Measurements from ENCODE around the gene KCNK10.

KCNK10 gene

GRCh38 chr14:88300817-88301216 is 22.3 kb downstream of the KCNK10 start:
- H3K36me3 Mint-ChIP-seq: no peaks in the 10 kb centered on the region
- H3K4me3 Mint-ChIP-seq: no peak overlapping the region
- H3K4me1 Mint-ChIP-seq: peaks cover 6% of the 10 kb centered on the region
- H3K27ac Mint-ChIP-seq: no peak overlapping the region
- DNase-seq (ENCODE audit: low spot score in 2 of 2) (no peak), ATAC-seq (no peak)
- no peaks in the 10 kb centered on the region for H3K9me3 Mint-ChIP-seq

- Mint-ChIP-seq H3K9me3 (no peaks in the 10 kb centered on the region), H3K36me3 (no peaks in the 10 kb centered on the region), H3K27ac (no peak overlapping the region), H3K4me3 (no peak overlapping the region), H3K4me1 (peaks cover 6% of the 10 kb centered on the region)
- DNase-seq (ENCODE audit: low spot score in 2 of 2) (no peak), ATAC-seq (no peak)
These were observed 23.1 kb downstream of the KCNK10 start for GRCh38 chr14:88299865-88300530.

- H3K27ac Mint-ChIP-seq: no peak overlapping the region
- DNase-seq (ENCODE audit: low spot score in 2 of 2): no peak
- no peak for ATAC-seq
These were observed 25.8 kb downstream of the KCNK10 start for GRCh38 chr14:88297306-88297705.

GRCh38 chr14:88296351-88296750 is 26.7 kb downstream of the KCNK10 start:
- no peak for ATAC-seq
- no peak overlapping the region for H3K27ac Mint-ChIP-seq
- no peak overlapping the region for H3K4me3 Mint-ChIP-seq
- no peaks in the 10 kb centered on the region for H3K9me3 Mint-ChIP-seq
- no peaks in the 10 kb centered on the region for H3K36me3 Mint-ChIP-seq
- no peak for DNase-seq (ENCODE audit: low spot score in 2 of 2)
- H3K4me1 Mint-ChIP-seq: peaks cover 6% of the 10 kb centered on the region

More at GRCh38 chr14:88297306-88297705, 25.8 kb downstream of the KCNK10 start:
- H3K4me1 Mint-ChIP-seq: peaks cover 6% of the 10 kb centered on the region
- H3K9me3 Mint-ChIP-seq: no peaks in the 10 kb centered on the region
- no peak overlapping the region for H3K4me3 Mint-ChIP-seq
- no peaks in the 10 kb centered on the region for H3K36me3 Mint-ChIP-seq

GRCh38 chr14:88289996-88290395 is 33.1 kb downstream of the KCNK10 start:
- no peaks in the 10 kb centered on the region for H3K4me1 Mint-ChIP-seq
- no peak for ATAC-seq
- H3K9me3 Mint-ChIP-seq: no peaks in the 10 kb centered on the region
- H3K27ac Mint-ChIP-seq: no peak overlapping the region
- H3K36me3 Mint-ChIP-seq: no peaks in the 10 kb centered on the region
- DNase-seq (ENCODE audit: low spot score in 2 of 2): no peak
- H3K4me3 Mint-ChIP-seq: no peak overlapping the region

- no peak overlapping the region for H3K4me3 Mint-ChIP-seq
- H3K27ac Mint-ChIP-seq: no peak overlapping the region
These were observed 33.8 kb downstream of the KCNK10 start for GRCh38 chr14:88289234-88289633.

GRCh38 chr14:88286309-88286708 is 36.8 kb downstream of the KCNK10 start:
- no peak for DNase-seq (ENCODE audit: low spot score in 2 of 2)
- Mint-ChIP-seq H3K36me3 (no peaks in the 10 kb centered on the region), H3K4me3 (no peak overlapping the region)

More at GRCh38 chr14:88289234-88289633, 33.8 kb downstream of the KCNK10 start:
- Mint-ChIP-seq H3K36me3 (no peaks in the 10 kb centered on the region), H3K4me1 (no peaks in the 10 kb centered on the region), H3K9me3 (no peaks in the 10 kb centered on the region)
- DNase-seq (ENCODE audit: low spot score in 2 of 2) (no peak), ATAC-seq (no peak)

GRCh38 chr14:88281447-88281846 is 41.6 kb downstream of the KCNK10 start:
- no peaks in the 10 kb centered on the region for H3K4me1 Mint-ChIP-seq
- no peak overlapping the region for H3K4me3 Mint-ChIP-seq
- H3K36me3 Mint-ChIP-seq: no peaks in the 10 kb centered on the region
- no peaks in the 10 kb centered on the region for H3K9me3 Mint-ChIP-seq
- H3K27ac Mint-ChIP-seq: no peak overlapping the region
- ATAC-seq (no peak), DNase-seq (ENCODE audit: low spot score in 2 of 2) (no peak)

More at GRCh38 chr14:88286309-88286708, 36.8 kb downstream of the KCNK10 start:
- no peak overlapping the region for H3K27ac Mint-ChIP-seq
- no peak for ATAC-seq
- no peaks in the 10 kb centered on the region for H3K9me3 Mint-ChIP-seq
- no peaks in the 10 kb centered on the region for H3K4me1 Mint-ChIP-seq

GRCh38 chr14:88276923-88277596 is 46.0 kb downstream of the KCNK10 start:
- no peaks in the 10 kb centered on the region for H3K4me1 Mint-ChIP-seq
- H3K27ac Mint-ChIP-seq: no peak overlapping the region
- no peaks in the 10 kb centered on the region for H3K9me3 Mint-ChIP-seq
- H3K4me3 Mint-ChIP-seq: no peak overlapping the region
- DNase-seq (ENCODE audit: low spot score in 2 of 2) (no peak), ATAC-seq (no peak)
- no peaks in the 10 kb centered on the region for H3K36me3 Mint-ChIP-seq

- Mint-ChIP-seq H3K4me3 (no peak overlapping the region), H3K27ac (no peak overlapping the region), H3K9me3 (no peaks in the 10 kb centered on the region), H3K36me3 (no peaks in the 10 kb centered on the region), H3K4me1 (no peaks in the 10 kb centered on the region)
- no peak for DNase-seq (ENCODE audit: low spot score in 2 of 2)
- ATAC-seq: no peak
These were observed 50.4 kb downstream of the KCNK10 start for GRCh38 chr14:88272390-88273269.

GRCh38 chr14:88271205-88271604 is 51.9 kb downstream of the KCNK10 start:
- DNase-seq (ENCODE audit: low spot score in 2 of 2) (no peak), ATAC-seq (no peak)
- no peaks in the 10 kb centered on the region for H3K36me3 Mint-ChIP-seq
- no peaks in the 10 kb centered on the region for H3K4me1 Mint-ChIP-seq
- no peak overlapping the region for H3K27ac Mint-ChIP-seq
- H3K4me3 Mint-ChIP-seq: no peak overlapping the region
- H3K9me3 Mint-ChIP-seq: no peaks in the 10 kb centered on the region

- Mint-ChIP-seq H3K4me1 (no peaks in the 10 kb centered on the region), H3K27ac (no peak overlapping the region), H3K9me3 (no peaks in the 10 kb centered on the region), H3K4me3 (no peak overlapping the region), H3K36me3 (no peaks in the 10 kb centered on the region)
- ATAC-seq (no peak), DNase-seq (ENCODE audit: low spot score in 2 of 2) (no peak)
These were observed 52.3 kb downstream of the KCNK10 start for GRCh38 chr14:88270776-88271175.

- no peak for ATAC-seq
- Mint-ChIP-seq H3K4me1 (no peaks in the 10 kb centered on the region), H3K9me3 (no peaks in the 10 kb centered on the region), H3K36me3 (no peaks in the 10 kb centered on the region), H3K4me3 (no peak overlapping the region), H3K27ac (no peak overlapping the region)
- DNase-seq (ENCODE audit: low spot score in 2 of 2): no peak
These were observed 53.2 kb downstream of the KCNK10 start for GRCh38 chr14:88269806-88270420.

GRCh38 chr14:88266474-88266873 is 56.6 kb downstream of the KCNK10 start:
- Mint-ChIP-seq H3K4me3 (no peak overlapping the region), H3K36me3 (no peaks in the 10 kb centered on the region), H3K27ac (no peak overlapping the region), H3K9me3 (no peaks in the 10 kb centered on the region), H3K4me1 (no peaks in the 10 kb centered on the region)
- ATAC-seq: no peak
- no peak for DNase-seq (ENCODE audit: low spot score in 2 of 2)

- no peak for DNase-seq (ENCODE audit: low spot score in 2 of 2)
- no peaks in the 10 kb centered on the region for H3K4me1 Mint-ChIP-seq
These were observed 59.0 kb downstream of the KCNK10 start for GRCh38 chr14:88264116-88264515.

More at GRCh38 chr14:88264116-88264515, 59.0 kb downstream of the KCNK10 start:
- Mint-ChIP-seq H3K36me3 (no peaks in the 10 kb centered on the region), H3K9me3 (no peaks in the 10 kb centered on the region), H3K27ac (no peak overlapping the region), H3K4me3 (no peak overlapping the region)
- no peak for ATAC-seq
